SK-N-SH (cell line): Measurements from ENCODE around the gene CLPSL1. TPM values are rescaled to one million over a fixed set of nuclear protein-coding genes. Genes with fewer than 3 reads are reported as not detected.

Experiments used
- CTCF ChIA-PET: fragments of 300-600, 350-600 bp; formaldehyde crosslinking; extraction: SDS; loops from one replicate; lab custom pipeline; 2021; lab: Yijun Ruan, JAX
- POLR2A ChIA-PET: fragments of 350-600 bp; sonication (Branson Sonifier 250); formaldehyde crosslinking; extraction: SDS; loops from one replicate; lab custom pipeline; 2020; ENCODE audit warnings: antibody characterized with exemption, inconsistent platforms; lab: Yijun Ruan, JAX
- DNase-seq: peaks from one replicate; pipeline ENCODE4 v3.0.0; 2012
- H2AFZ ChIP-seq: fragments of 200-600 bp; sonication (generic); 2 replicates; pipeline ENCODE4 v1.8.1; 2016; ENCODE audit warnings: antibody characterized with exemption, mild to moderate bottlenecking, low read depth
- H3F3A ChIP-seq: fragments of 200-600 bp; sonication (generic); replicated peaks from 2 replicates; pipeline ENCODE3; 2016; ENCODE audit warnings: antibody characterized with exemption, mild to moderate bottlenecking; ENCODE audit not compliant: insufficient read depth
- H3K27ac ChIP-seq, 2 experiments: fragments of 200-500 bp in 1 of 2; fragments of 200-600 bp in 1 of 2; sonication (Bioruptor generic) in 1 of 2; sonication (generic), shearing (Covaris generic) in 1 of 2; 2 replicates each; pipeline versions ENCODE4 v1.5.1 to v1.6.1; 2014 to 2016; ENCODE audit warnings: low read depth in 2 of 2, inconsistent platforms in 1 of 2, low read length in 1 of 2, mild to moderate bottlenecking in 1 of 2, mixed read lengths in 1 of 2
- H3K27me3 ChIP-seq: fragments of 200-600 bp; sonication (generic), shearing (Covaris generic); 2 replicates; pipeline ENCODE4 v1.6.1; 2016; ENCODE audit warnings: mixed run types; ENCODE audit not compliant: insufficient read depth
- H3K36me3 ChIP-seq, 2 experiments: fragments of 200-500 bp in 1 of 2; fragments of 200-600 bp in 1 of 2; sonication (Bioruptor generic) in 1 of 2; sonication (generic) in 1 of 2; replicated peaks in 1 of 2; 2 replicates each; pipeline versions ENCODE3 to v1.5.1; 2014 to 2016; ENCODE audit warnings: low read length in 1 of 2, mild to moderate bottlenecking in 1 of 2; ENCODE audit not compliant: insufficient read depth in 2 of 2, control insufficient read depth in 1 of 2
- H3K4me1 ChIP-seq, 2 experiments: fragments of 200-500 bp in 1 of 2; fragments of 200-600 bp in 1 of 2; sonication (Bioruptor generic) in 1 of 2; sonication (generic), shearing (Covaris generic) in 1 of 2; 2 replicates each; pipeline versions ENCODE4 v1.5.1 to v1.6.1; 2014 to 2016; ENCODE audit warnings: low read depth in 1 of 2, low read length in 1 of 2, mixed run types in 1 of 2; ENCODE audit not compliant: insufficient read depth in 2 of 2, control insufficient read depth in 1 of 2
- H3K4me2 ChIP-seq: fragments of 200-600 bp; sonication (generic), shearing (Covaris generic); 2 replicates; pipeline ENCODE4 v1.6.1; 2017; ENCODE audit warnings: mixed run types
- H3K4me3 ChIP-seq, 2 experiments: fragments of 200-500 bp in 1 of 2; fragments of 200-600 bp in 1 of 2; sonication (Bioruptor generic) in 1 of 2; sonication (generic), shearing (Covaris generic) in 1 of 2; 2 replicates each; pipeline versions ENCODE4 v1.5.1 to v1.8.1; 2014 to 2016; ENCODE audit warnings: low read depth in 2 of 2, inconsistent platforms in 1 of 2, low read length in 1 of 2, mild to moderate bottlenecking in 1 of 2, mixed read lengths in 1 of 2, moderate library complexity in 1 of 2
- H3K79me2 ChIP-seq: fragments of 200-600 bp; sonication (generic); 2 replicates; pipeline ENCODE4 v1.8.1; 2017; ENCODE audit warnings: mild to moderate bottlenecking; ENCODE audit not compliant: insufficient read depth
- H3K9ac ChIP-seq: fragments of 200-600 bp; sonication (generic); 2 replicates; pipeline ENCODE4 v1.6.1; 2017; ENCODE audit warnings: mixed run types
- H3K9me2 ChIP-seq: fragments of 200-600 bp; sonication (generic); 2 replicates; pipeline ENCODE4 v1.6.1; 2017; ENCODE audit warnings: mixed run types
- H3K9me3 ChIP-seq: fragments of 200-600 bp; sonication (generic); 2 replicates; pipeline ENCODE4 v1.6.1; 2017; ENCODE audit warnings: mixed run types, mild to moderate bottlenecking, moderate library complexity
- H4K20me1 ChIP-seq: fragments of 200-600 bp; sonication (generic); 2 replicates; pipeline ENCODE4 v1.6.1; 2017; ENCODE audit warnings: mild to moderate bottlenecking, mixed run types; ENCODE audit not compliant: insufficient read depth
- ELF1 ChIP-seq: IDR thresholded peaks from 2 replicates; pipeline ENCODE4 v1.4.0; 2012
- FOXM1 ChIP-seq: IDR thresholded peaks from 2 replicates; pipeline ENCODE4 v1.4.0; 2012; ENCODE audit warnings: low read depth, mild to moderate bottlenecking
- GABPA ChIP-seq: IDR thresholded peaks from 2 replicates; pipeline ENCODE4 v1.4.0; 2012; ENCODE audit warnings: low read depth, mild to moderate bottlenecking
- GATA2 ChIP-seq: sonication (generic); formaldehyde crosslinking; IDR thresholded peaks from 2 replicates; pipeline ENCODE4 v1.5.0; 2020; ENCODE audit warnings: mild to moderate bottlenecking, missing genetic modification reagents
- IRF3 ChIP-seq: fragments of 150-350 bp; IDR thresholded peaks from 2 replicates; pipeline ENCODE4 v1.6.1; 2016; ENCODE audit warnings: mild to moderate bottlenecking, low read depth, low read length
- MAX ChIP-seq: IDR thresholded peaks from 2 replicates; pipeline ENCODE4 v1.4.0; 2012; ENCODE audit warnings: low read depth
- MEF2A ChIP-seq: IDR thresholded peaks from 2 replicates; pipeline ENCODE4 v1.4.0; 2012; ENCODE audit warnings: low read depth, borderline replicate concordance
- MXI1 ChIP-seq: IDR thresholded peaks from 2 replicates; pipeline ENCODE4 v1.6.1; 2012; ENCODE audit warnings: mild to moderate bottlenecking, low read depth, low read length, improper control_type of control experiment
- NFIC ChIP-seq: IDR thresholded peaks from 2 replicates; pipeline ENCODE4 v1.4.0; 2012; ENCODE audit warnings: borderline replicate concordance
- NRF1 ChIP-seq: IDR thresholded peaks from 2 replicates; pipeline ENCODE4 v1.6.1; 2012; ENCODE audit warnings: low read depth, mild to moderate bottlenecking, low read length
- RAD21 ChIP-seq: IDR thresholded peaks from 2 replicates; pipeline ENCODE4 v1.6.1; 2012; ENCODE audit warnings: mild to moderate bottlenecking, low read length
- RCOR1 ChIP-seq: fragments of 150-350 bp; IDR thresholded peaks from 2 replicates; pipeline ENCODE4 v1.6.1; 2017; ENCODE audit warnings: antibody characterized with exemption, low read length
- RFX5 ChIP-seq: IDR thresholded peaks from 2 replicates; pipeline ENCODE4 v1.6.1; 2012; ENCODE audit warnings: mild to moderate bottlenecking, improper control_type of control experiment, low read length
- SMC3 ChIP-seq: IDR thresholded peaks from 2 replicates; pipeline ENCODE4 v1.6.1; 2012; ENCODE audit warnings: low read depth, low read length, improper control_type of control experiment
- TCF12 ChIP-seq: IDR thresholded peaks from 2 replicates; pipeline ENCODE4 v1.4.0; 2012
- USF1 ChIP-seq: IDR thresholded peaks from 2 replicates; pipeline ENCODE4 v1.4.0; 2012; ENCODE audit warnings: low read depth, borderline replicate concordance
- ZBTB33 ChIP-seq: IDR thresholded peaks from 2 replicates; pipeline ENCODE4 v1.4.0; 2012; ENCODE audit warnings: low read depth, borderline replicate concordance
- WGBS: methylation state at CpG from one replicate; pipeline ENCODE4 v1.1.6; 2017; ENCODE audit warnings: low lambda C conversion rate; 5-methylcytosine and 5-hydroxymethylcytosine counted together
- polyA plus RNA-seq, 3 experiments: library from polyadenylated mRNA; depleted of rRNA; stranded (reverse); fragments of >200 nt; gene quantifications; 2 replicates each; pipeline ENCODE4 v1.2.3, GENCODE V29; 2012

The CLPSL1 gene
- polyA plus RNA-seq, 1 of the 3 experiments (the other 2 are of a cell fraction), result not detected

- H4K20me1 ChIP-seq, result no peaks in the 10 kb centered on the region
- H3K4me1 ChIP-seq, result no peaks in the 10 kb centered on the region
- no peak overlapping the region for H2AFZ ChIP-seq
- H3K4me2 ChIP-seq, result no peak overlapping the region
- H3K36me3 ChIP-seq, result no peaks in the 10 kb centered on the region
- H3K9ac ChIP-seq, result no peak overlapping the region
- ChIA-PET CTCF (interaction anchor here (1.3 to 3.3 kb wide), 2 partner anchors 13 to 16 kb away, joined by 4 to 13 read pairs; partner anchors contain the start of gene ARMC12), POLR2A (no interaction called here)
- 68% methylated on average over 4 of the region's 4 CpGs for WGBS
- TF ChIP-seq GABPA (no peak), RAD21 (no peak), FOXM1 (no peak), IRF3 (no peak), TCF12 (no peak), NFIC (no peak), MEF2A (no peak), NRF1 (no peak), MAX (no peak), ELF1 (no peak), USF1 (no peak)
- no peaks in the 10 kb centered on the region for H3K79me2 ChIP-seq
- H3K4me3 ChIP-seq, result no peak overlapping the region
- H3K27ac ChIP-seq, result no peak overlapping the region
- DNase-seq, result no peak
- no peaks in the 10 kb centered on the region; the same call in 1 of the 2 replicates for H3K27me3 ChIP-seq
- H3K9me3 ChIP-seq, result 0 out of 2 replicates have a peak, but pooled peaks cover 4% of the 10 kb centered on the region
- H3K9me2 ChIP-seq, result no peaks in the 10 kb centered on the region
- H3F3A ChIP-seq, result no peaks in the 10 kb centered on the region
Observed at GRCh38 chr6:35752330-35752729, 28.5 kb upstream of the CLPSL1 start.

DNA sequence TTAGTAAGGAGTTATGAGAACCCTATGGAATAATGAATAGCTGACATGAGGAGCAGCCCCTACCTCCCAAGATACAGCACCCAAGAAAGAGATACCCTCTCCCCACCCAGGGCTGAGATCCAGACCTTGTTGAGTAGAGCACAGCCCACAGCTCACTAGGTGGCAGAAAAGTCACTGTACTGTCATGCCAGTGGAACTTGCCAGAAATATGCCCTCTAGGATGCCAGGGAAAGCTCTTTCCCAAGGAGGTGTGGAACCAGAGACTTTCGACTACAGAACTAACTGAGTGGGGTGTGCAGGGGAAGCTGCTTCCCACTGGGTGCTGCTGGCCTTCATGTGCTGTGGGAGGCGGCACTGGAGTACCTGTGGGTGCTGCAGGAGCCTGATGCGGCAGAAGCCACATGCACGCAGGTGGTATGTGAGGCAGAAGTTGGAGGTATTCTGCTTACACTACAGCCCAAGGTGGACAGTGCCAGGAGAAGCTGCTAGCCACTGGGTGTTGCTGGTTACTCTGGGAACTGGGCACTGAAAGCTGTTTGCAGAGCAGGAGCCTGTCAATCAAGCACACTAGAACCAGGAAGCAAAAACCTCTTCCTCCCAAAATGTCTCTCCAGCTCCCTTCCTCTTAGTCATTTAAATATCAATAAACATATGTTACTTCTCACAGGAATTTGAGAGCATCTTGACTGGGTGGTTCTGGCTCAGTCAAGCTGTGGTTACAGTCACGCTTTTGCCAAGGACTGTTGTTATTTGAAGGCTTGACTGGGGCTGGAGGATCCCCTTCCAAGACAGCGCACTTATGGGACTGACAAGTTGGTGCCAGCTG lies 26.2 kb upstream of the CLPSL1 start:
- H3K9me3 ChIP-seq, result no peaks in the 10 kb centered on the region
- H3K4me2 ChIP-seq, result no peak overlapping the region
- no peaks in the 10 kb centered on the region for H4K20me1 ChIP-seq
- ChIA-PET CTCF (interaction anchor here (0.8 to 3.3 kb wide), 8 partner anchors 16 to 340 kb away, joined by 3 to 13 read pairs (median 4); partner anchors contain the start of gene ARMC12), POLR2A (no interaction called here)
- no peaks in the 10 kb centered on the region for H3K4me1 ChIP-seq
- 83% methylated on average over 6 of the region's 6 CpGs for WGBS
- no peaks in the 10 kb centered on the region for H3K9me2 ChIP-seq
- H3K4me3 ChIP-seq, result no peak overlapping the region
- H3K27me3 ChIP-seq, result no peaks in the 10 kb centered on the region; the same call in 1 of the 2 replicates
- TF ChIP-seq ZBTB33, result no peak
- TF ChIP-seq SMC3, result no peak
- TF ChIP-seq RCOR1, result no peak
- no peak for TF ChIP-seq MXI1
- TF ChIP-seq RFX5, result no peak
- TF ChIP-seq GATA2, result no peak
- TF ChIP-seq RAD21, result no peak
- H2AFZ ChIP-seq, result no peak overlapping the region
- no peak overlapping the region for H3K9ac ChIP-seq
- DNase-seq, result no peak
- no peaks in the 10 kb centered on the region for H3K36me3 ChIP-seq
- H3F3A ChIP-seq, result no peaks in the 10 kb centered on the region
- no peak overlapping the region for H3K27ac ChIP-seq
- H3K79me2 ChIP-seq, result no peaks in the 10 kb centered on the region
